GM23338 (cell line): ENCODE measurements around the gene SSTR1. TPM values are rescaled to one million over a fixed set of nuclear protein-coding genes. Genes with fewer than 3 reads are reported as not detected.
A peak's percentile ranks its signal among the peaks of the same experiment; 100 is the strongest.

Experiments
- ATAC-seq: fragments of 200-7000 bp; cut with Tn5 transposase; 3 replicates; pipeline ENCODE4 v1.9.1; 2020
- DNase-seq: peaks from one replicate; pipeline ENCODE4 v3.0.0-alpha.2; 2015; ENCODE audit warnings: low spot score
- H2AFZ ChIP-seq: fragments of 200-600 bp; sonication (generic); 2 replicates; pipeline ENCODE4 v1.8.0; 2016; ENCODE audit warnings: antibody characterized with exemption, mild to moderate bottlenecking, moderate library complexity
- H3F3A ChIP-seq: fragments of 200-600 bp; sonication (generic); replicated peaks from 2 replicates; pipeline ENCODE4 v1.8.0; 2017; ENCODE audit warnings: antibody characterized with exemption, mixed run types, low read depth
- H3K27ac ChIP-seq: fragments of 200-600 bp; sonication (generic); 2 replicates; pipeline ENCODE4 v1.6.1; 2016; ENCODE audit warnings: low read depth
- H3K27me3 ChIP-seq: fragments of 200-600 bp; sonication (generic); 2 replicates; pipeline ENCODE4 v1.8.0; 2016; ENCODE audit warnings: mild to moderate bottlenecking, mixed run types, moderate library complexity; ENCODE audit not compliant: insufficient read depth
- H3K36me3 ChIP-seq: fragments of 200-600 bp; sonication (generic); 2 replicates; pipeline ENCODE4 v1.8.0; 2016; ENCODE audit warnings: mild to moderate bottlenecking; ENCODE audit not compliant: insufficient read depth
- H3K4me1 ChIP-seq: fragments of 200-600 bp; sonication (generic); 2 replicates; pipeline ENCODE4 v1.8.0; 2016; ENCODE audit warnings: mild to moderate bottlenecking, moderate library complexity; ENCODE audit not compliant: insufficient read depth
- H3K4me2 ChIP-seq: fragments of 200-600 bp; sonication (generic); 2 replicates; pipeline ENCODE4 v1.7.1; 2017; ENCODE audit warnings: mixed run types
- H3K4me3 ChIP-seq: fragments of 200-600 bp; sonication (generic); 2 replicates; pipeline ENCODE4 v1.6.1; 2016; ENCODE audit warnings: mixed run types
- H3K79me2 ChIP-seq: fragments of 200-600 bp; sonication (generic); replicated peaks from 2 replicates; pipeline ENCODE4 v1.8.0; 2017; ENCODE audit warnings: mild to moderate bottlenecking; ENCODE audit not compliant: insufficient read depth
- H3K9me2 ChIP-seq: fragments of 200-600 bp; sonication (generic); 2 replicates; pipeline ENCODE4 v1.8.0; 2017; ENCODE audit not compliant: insufficient read depth
- H4K20me1 ChIP-seq: fragments of 200-600 bp; sonication (generic); replicated peaks from 2 replicates; pipeline ENCODE4 v1.8.0; 2017; ENCODE audit warnings: mild to moderate bottlenecking; ENCODE audit not compliant: insufficient read depth
- H3K27ac Mint-ChIP-seq: 2 replicates; pipeline ENCODE4 v1.8.0; 2020; ENCODE audit warnings: inconsistent platforms, mild to moderate bottlenecking, moderate library complexity, mixed read lengths
- H3K27me3 Mint-ChIP-seq: 3 replicates; pipeline ENCODE4 v1.8.0; 2022; ENCODE audit warnings: low read depth, mild to moderate bottlenecking, moderate library complexity, mixed read lengths, inconsistent platforms; ENCODE audit not compliant: insufficient read depth, poor library complexity
- H3K36me3 Mint-ChIP-seq: 3 replicates; pipeline ENCODE4 v1.8.0; 2021; ENCODE audit warnings: low read depth, mild to moderate bottlenecking, inconsistent platforms, moderate library complexity, mixed read lengths
- H3K4me1 Mint-ChIP-seq: 3 replicates; pipeline ENCODE4 v1.8.0; 2020; ENCODE audit warnings: mild to moderate bottlenecking, inconsistent platforms, mixed read lengths
- H3K4me3 Mint-ChIP-seq: 3 replicates; pipeline ENCODE4 v1.8.0; 2021; ENCODE audit warnings: moderate library complexity, mild to moderate bottlenecking, inconsistent platforms, mixed read lengths
- H3K9me3 Mint-ChIP-seq: 3 replicates; pipeline ENCODE4 v1.8.0; 2020; ENCODE audit warnings: moderate library complexity, mild to moderate bottlenecking, inconsistent platforms, mixed read lengths
- CREB1 ChIP-seq: fragments of 250-450 bp; sonication (Bioruptor Pico); IDR thresholded peaks from 2 replicates; pipeline ENCODE4 v1.5.0; 2020; ENCODE audit warnings: low read depth, mild to moderate bottlenecking, moderate library complexity
- ETS1 ChIP-seq: IDR thresholded peaks from 2 replicates; pipeline ENCODE4 v1.6.1; 2016; ENCODE audit warnings: antibody characterized with exemption
- POLR2AphosphoS5 ChIP-seq: IDR thresholded peaks from 2 replicates; pipeline ENCODE4 v1.6.1; 2016; ENCODE audit warnings: antibody characterized with exemption, low read depth
- REST ChIP-seq: IDR thresholded peaks from one replicate; pipeline ENCODE4 v1.6.1; 2018; ENCODE audit warnings: antibody characterized with exemption; ENCODE audit not compliant: unreplicated experiment
- polyA plus RNA-seq: library from polyadenylated mRNA; unstranded; fragments of >200 nt; fragmentation: Nextera tagmentation; extraction: Ambion mirVana; gene quantifications from 2 replicates; pipeline ENCODE4 v1.2.1, GENCODE V29; 2016
- total RNA-seq: library from RNA; depleted of rRNA; stranded (reverse); fragments of >200 nt; shearing (Covaris generic); gene quantifications from 2 replicates; pipeline ENCODE4 v1.2.3, GENCODE V29; 2014

SSTR1 gene
- total and polyA plus RNA-seq, 2 experiments from 2014 or later, result 0.42 to 0.80 TPM

DNA sequence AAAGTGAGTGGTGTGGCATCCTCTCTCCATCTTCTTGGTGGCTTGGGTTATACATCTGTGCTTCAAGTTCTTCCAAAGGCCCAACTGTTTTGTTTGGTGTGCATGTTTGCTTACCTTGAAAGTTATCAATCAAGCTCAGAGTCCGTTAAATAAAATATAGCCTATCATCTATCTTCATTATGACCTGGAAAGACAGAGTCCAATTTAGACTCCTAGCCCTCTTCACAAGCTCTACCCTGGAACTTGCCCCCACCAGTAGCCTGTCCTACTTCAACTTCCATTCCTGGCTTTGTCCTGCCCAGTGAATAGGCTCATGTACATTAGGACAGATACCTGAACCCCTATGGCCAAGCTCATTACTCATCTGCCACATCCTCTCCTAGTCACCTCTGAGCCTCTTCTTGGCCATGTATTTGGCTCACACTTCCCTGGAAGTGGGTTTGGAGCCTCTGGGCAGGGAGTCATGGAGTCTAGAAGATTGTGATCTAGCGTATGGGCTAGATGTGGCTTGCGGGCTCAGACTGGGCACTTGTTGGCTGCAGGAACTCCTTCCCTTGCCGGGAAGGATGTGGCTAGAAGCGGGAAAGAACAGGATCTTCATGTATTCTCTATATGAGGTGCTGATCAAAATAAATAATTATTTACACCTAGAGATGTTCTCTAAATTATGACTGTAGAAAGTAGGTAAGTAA is 6.4 kb upstream of the SSTR1 start:
- H3K4me1 Mint-ChIP-seq, result peaks cover 49% of the 10 kb centered on the region

More for the DNA sequence above, 6.4 kb upstream of the SSTR1 start:
- peak; percentile 40 for DNase-seq
- Histone ChIP-seq H3K4me3 (no peak overlapping the region), H3F3A (peaks cover 56% of the 10 kb centered on the region), H3K36me3 (peaks cover 44% of the 10 kb centered on the region), H3K27me3 (peaks cover 20% of the 10 kb centered on the region), H3K4me2 (no peak overlapping the region), H3K27ac (peak overlapping the region; percentile 73), H3K9me2 (no peaks in the 10 kb centered on the region), H3K79me2 (peaks cover 6% of the 10 kb centered on the region), H3K4me1 (peaks cover 34% of the 10 kb centered on the region), H4K20me1 (peaks cover 4% of the 10 kb centered on the region), H2AFZ (no peak overlapping the region)
- TF ChIP-seq POLR2AphosphoS5 (peak; percentile 96), ETS1 (0 out of 2 replicates have a peak, but pooled peaks have one; percentile 23), REST (no peak), CREB1 (CRISPR knock-in tag) (no peak)
- ATAC-seq, result peak; percentile 10
- H3K9me3 Mint-ChIP-seq, result peaks cover 20% of the 10 kb centered on the region; the same call in 2 of the 3 replicates
- H3K4me3 Mint-ChIP-seq, result no peak overlapping the region
- H3K36me3 Mint-ChIP-seq, result peaks cover 56% of the 10 kb centered on the region
- H3K27me3 Mint-ChIP-seq, result peaks cover 50% of the 10 kb centered on the region
- H3K27ac Mint-ChIP-seq, result 0 out of 2 replicates have a peak overlapping the region, but pooled peaks have one; percentile 19
